ENCODE measurements around the gene SLC17A1. TPM values are rescaled to one million over a fixed set of nuclear protein-coding genes. Genes with fewer than 3 reads are reported as not detected.
"Not testable (repeated sequence)": the region's sequence is repeated elsewhere in the genome, so short reads cannot be mapped to it uniquely, and the experiment has no call there.

The SLC17A1 gene
- total RNA-seq, 4 donors from 2014 or later, result not detected

- H3K9me3 ChIP-seq, result no peaks in the 10 kb centered on the region
- no peaks in the 10 kb centered on the region for H3K36me3 ChIP-seq
- H3K4me1 ChIP-seq, result no peaks in the 10 kb centered on the region
- TF ChIP-seq POLR2A (IDR thresholded peaks at IDR 0.05), result no peak
- TF ChIP-seq, protein P1, sequence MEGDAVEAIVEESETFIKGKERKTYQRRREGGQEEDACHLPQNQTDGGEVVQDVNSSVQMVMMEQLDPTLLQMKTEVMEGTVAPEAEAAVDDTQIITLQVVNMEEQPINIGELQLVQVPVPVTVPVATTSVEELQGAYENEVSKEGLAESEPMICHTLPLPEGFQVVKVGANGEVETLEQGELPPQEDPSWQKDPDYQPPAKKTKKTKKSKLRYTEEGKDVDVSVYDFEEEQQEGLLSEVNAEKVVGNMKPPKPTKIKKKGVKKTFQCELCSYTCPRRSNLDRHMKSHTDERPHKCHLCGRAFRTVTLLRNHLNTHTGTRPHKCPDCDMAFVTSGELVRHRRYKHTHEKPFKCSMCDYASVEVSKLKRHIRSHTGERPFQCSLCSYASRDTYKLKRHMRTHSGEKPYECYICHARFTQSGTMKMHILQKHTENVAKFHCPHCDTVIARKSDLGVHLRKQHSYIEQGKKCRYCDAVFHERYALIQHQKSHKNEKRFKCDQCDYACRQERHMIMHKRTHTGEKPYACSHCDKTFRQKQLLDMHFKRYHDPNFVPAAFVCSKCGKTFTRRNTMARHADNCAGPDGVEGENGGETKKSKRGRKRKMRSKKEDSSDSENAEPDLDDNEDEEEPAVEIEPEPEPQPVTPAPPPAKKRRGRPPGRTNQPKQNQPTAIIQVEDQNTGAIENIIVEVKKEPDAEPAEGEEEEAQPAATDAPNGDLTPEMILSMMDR (IDR thresholded peaks at IDR 0.05), result no peak
- no peak for TF ChIP-seq EP300 (IDR thresholded peaks at IDR 0.05)
- DNase-seq (ENCODE audit: low spot score in 2 of 2), result no peak
- no peak overlapping the region for H3K4me3 ChIP-seq
- no peak overlapping the region for H3K27ac ChIP-seq
- no peaks in the 10 kb centered on the region for H3K27me3 ChIP-seq
Observed at GRCh38 chr6:25753079-25753478, 78.8 kb downstream of the SLC17A1 start.

DNA sequence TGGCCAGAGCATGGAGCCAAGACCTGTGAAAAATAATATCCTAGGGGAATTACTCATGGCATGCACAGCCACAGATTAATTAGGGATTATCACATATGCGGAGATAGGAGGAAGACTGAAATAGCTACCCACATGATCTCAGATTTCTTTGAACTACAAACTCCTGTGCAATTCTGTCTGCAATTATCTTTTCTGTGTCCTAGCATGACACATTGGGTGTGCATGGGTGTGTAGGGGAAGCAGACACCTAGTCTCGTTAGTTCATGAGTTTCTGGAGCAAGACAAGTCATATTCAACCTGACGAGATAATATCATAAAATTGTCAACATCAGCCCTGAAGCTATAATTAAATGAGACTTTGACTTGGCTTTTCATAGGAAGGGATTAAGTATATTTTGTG is 80.9 kb downstream of the SLC17A1 start:
- Histone ChIP-seq H3K36me3 (no peaks in the 10 kb centered on the region), H3K4me3 (no peak overlapping the region), H3K27me3 (no peaks in the 10 kb centered on the region), H3K9me3 (no peaks in the 10 kb centered on the region), H3K4me1 (no peaks in the 10 kb centered on the region), H3K27ac (no peak overlapping the region)
- TF ChIP-seq EP300 (IDR thresholded peaks at IDR 0.05), result no peak
- TF ChIP-seq POLR2A (IDR thresholded peaks at IDR 0.05), result no peak
- TF ChIP-seq, protein P1 (IDR thresholded peaks at IDR 0.05), result no peak
- 54 to 86% methylated on average over 2 to 3 of the region's 3 CpGs for WGBS, 2 donors
- no peak for DNase-seq (ENCODE audit: low spot score in 2 of 2)

DNA sequence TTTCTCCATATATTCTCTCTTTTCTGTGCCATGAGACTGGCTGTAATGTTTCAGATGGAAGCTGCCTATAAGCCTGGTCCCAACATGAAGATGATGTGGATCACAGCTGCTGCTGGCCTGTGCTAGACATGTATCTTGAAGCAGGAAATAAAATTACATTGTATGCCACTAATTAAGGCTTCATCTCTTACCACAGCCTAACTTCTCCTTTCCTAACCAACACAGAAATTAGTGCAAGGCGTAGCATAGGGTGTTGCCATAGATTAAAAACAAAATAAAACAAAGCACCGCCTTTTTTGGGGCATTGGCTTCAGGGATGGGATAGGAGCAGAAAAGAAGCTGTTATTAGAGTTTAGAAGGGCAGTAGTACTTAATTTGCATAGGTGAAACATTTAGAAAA is 82.0 kb downstream of the SLC17A1 start:
- 72 to 85% methylated on average over 2 of the region's 2 CpGs for WGBS, 2 donors
- no peaks in the 10 kb centered on the region for H3K9me3 ChIP-seq

DNA sequence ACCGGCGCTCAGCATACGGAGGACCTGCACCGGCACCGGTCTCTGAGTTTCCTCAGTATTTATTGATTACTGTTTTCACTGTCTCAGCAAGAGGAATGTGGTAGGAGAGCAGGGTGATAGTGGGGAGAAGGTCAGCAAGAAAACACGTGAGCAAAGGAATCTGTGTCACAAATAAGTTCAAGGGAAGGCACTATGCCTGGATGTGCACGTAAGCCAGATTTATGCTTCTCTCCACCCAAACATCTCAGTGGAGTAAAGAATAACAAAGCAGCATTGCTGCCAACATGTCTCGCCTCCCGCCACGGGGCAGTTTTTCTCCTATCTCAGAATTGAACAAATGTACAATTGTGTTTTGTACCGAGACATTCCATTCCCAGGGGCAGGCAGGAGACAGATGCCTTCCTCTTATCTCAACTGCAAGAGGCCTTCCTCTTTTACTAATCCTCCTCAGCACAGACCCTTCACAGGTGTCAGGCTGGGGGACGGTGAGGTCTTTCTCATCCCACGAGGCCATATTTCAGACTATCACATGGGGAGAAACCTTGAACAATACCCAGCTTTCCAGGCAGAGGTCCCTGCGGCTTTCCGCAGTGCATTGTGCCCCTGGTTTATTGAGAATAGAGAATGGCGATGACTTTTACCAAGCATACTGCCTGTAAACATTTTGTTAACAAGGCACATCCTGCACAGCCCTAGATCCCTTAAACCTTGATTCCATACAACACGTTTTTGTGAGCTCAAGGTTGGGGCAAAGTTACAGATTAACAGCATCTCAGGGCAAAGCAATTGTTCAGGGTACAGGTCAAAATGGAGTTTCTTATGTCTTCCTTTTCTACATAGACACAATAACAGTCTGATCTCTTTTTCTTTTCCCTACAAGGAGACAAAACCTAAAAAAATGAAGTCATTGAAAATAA is 83.0 kb downstream of the SLC17A1 start:
- H3K9me3 ChIP-seq; H3K36me3 ChIP-seq; H3K4me1 ChIP-seq; H3K27me3 ChIP-seq; H3K27ac ChIP-seq; DNase-seq (ENCODE audit: low spot score in 2 of 2); H3K4me3 ChIP-seq: not testable (repeated sequence)
- WGBS, 2 donors, result 51 to 56% methylated on average over 17 of the region's 17 CpGs

More for the DNA sequence above, 82.0 kb downstream of the SLC17A1 start:
- Histone ChIP-seq H3K27ac (no peak overlapping the region), H3K4me3 (no peak overlapping the region), H3K27me3 (no peaks in the 10 kb centered on the region), H3K4me1 (no peaks in the 10 kb centered on the region), H3K36me3 (no peaks in the 10 kb centered on the region)
- no peak for DNase-seq (ENCODE audit: low spot score in 2 of 2)
- TF ChIP-seq, protein P1 (IDR thresholded peaks at IDR 0.05), result no peak
- TF ChIP-seq POLR2A (IDR thresholded peaks at IDR 0.05) (no peak), EP300 (IDR thresholded peaks at IDR 0.05) (no peak)

DNA sequence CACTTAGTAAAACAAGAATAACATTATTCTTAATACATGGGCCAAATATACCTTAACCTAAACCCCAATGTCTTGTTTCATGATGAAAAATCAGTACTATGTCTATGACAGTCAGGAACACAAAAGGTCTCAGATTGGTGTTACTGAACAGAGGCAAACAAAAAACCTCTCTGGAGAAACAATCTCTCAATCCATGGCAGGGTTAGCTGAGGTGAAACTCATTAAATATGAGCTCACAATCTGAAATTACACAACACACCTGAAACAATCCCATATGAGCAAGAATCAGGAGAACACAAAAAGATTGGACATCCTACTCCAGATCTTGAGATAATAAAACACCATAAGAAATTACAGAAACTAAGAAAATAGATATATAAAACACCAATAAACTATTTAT is 83.8 kb downstream of the SLC17A1 start:
- DNase-seq (ENCODE audit: low spot score in 2 of 2), result no peak
- Histone ChIP-seq H3K27ac (no peak overlapping the region), H3K4me3 (no peak overlapping the region), H3K4me1 (no peaks in the 10 kb centered on the region), H3K27me3 (no peaks in the 10 kb centered on the region), H3K9me3 (no peaks in the 10 kb centered on the region), H3K36me3 (no peaks in the 10 kb centered on the region)
- no peak for TF ChIP-seq POLR2A (IDR thresholded peaks at IDR 0.05)
- TF ChIP-seq, protein P1 (IDR thresholded peaks at IDR 0.05), result no peak
- no peak for TF ChIP-seq EP300 (IDR thresholded peaks at IDR 0.05)

Data from tibial nerve (tissue), 4 donors.